Activated naive CD4-positive, alpha-beta T cell treated with Interleukin-2 at 50 U/mL for 16 hours (primary cell): ENCODE results near the gene PSEN1.
A peak's percentile ranks its signal among the peaks of the same experiment; 100 is the strongest.

Experiments
- DNase-seq: peaks from one replicate; pipeline ENCODE4 v3.0.0-alpha.2; 2020

PSEN1 gene

DNA sequence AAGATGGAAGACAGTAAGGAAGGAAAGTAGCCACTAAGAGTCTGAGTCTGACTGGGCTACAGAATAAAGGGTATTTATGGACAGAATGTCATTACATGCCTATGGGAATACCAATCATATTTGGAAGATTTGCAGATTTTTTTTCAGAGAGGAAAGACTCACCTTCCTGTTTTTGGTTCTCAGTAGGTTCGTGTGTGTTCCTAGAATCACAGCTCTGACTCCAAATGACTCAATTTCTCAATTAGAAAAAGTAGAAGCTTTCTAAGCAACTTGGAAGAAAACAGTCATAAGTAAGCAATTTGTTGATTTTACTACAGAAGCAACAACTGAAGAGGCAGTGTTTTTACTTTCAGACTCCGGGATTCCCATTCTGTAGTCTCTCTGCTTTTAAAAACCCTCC is 85.6 kb downstream of the PSEN1 start:
- DNase-seq = no peak

DNA sequence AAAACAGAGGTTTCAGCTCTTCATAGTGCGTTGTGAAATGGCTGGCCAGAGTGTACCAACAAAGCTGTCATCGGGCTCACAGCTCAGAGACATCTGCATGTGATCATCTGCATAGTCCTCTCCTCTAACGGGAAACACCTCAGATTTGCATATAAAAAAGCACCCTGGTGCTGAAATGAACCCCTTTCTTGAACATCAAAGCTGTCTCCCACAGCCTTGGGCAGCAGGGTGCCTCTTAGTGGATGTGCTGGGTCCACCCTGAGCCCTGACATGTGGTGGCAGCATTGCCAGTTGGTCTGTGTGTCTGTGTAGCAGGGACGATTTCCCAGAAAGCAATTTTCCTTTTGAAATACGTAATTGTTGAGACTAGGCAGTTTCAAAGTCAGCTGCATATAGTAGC is 86.7 kb downstream of the PSEN1 start:
- DNase-seq = peak; percentile 21

DNA sequence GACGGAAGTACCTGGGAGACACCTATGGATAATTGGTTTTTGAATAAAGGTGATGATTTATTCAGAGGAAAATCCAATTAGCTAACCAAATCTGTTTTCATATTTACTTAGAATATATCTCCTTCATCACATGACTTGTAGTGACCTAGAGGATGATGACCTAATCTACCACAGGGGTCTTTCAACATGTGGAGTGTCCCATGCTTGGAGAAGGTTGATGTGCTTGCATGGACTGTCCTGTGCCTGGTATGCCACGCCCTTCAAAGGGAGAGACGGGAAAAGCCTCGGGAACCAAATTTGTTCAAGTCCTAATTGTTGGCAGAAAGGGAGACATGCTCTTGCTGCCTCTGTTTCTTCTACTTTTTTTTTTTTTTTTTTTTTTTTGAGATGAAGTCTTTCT is 89.2 kb downstream of the PSEN1 start:
- no peak for DNase-seq

DNA sequence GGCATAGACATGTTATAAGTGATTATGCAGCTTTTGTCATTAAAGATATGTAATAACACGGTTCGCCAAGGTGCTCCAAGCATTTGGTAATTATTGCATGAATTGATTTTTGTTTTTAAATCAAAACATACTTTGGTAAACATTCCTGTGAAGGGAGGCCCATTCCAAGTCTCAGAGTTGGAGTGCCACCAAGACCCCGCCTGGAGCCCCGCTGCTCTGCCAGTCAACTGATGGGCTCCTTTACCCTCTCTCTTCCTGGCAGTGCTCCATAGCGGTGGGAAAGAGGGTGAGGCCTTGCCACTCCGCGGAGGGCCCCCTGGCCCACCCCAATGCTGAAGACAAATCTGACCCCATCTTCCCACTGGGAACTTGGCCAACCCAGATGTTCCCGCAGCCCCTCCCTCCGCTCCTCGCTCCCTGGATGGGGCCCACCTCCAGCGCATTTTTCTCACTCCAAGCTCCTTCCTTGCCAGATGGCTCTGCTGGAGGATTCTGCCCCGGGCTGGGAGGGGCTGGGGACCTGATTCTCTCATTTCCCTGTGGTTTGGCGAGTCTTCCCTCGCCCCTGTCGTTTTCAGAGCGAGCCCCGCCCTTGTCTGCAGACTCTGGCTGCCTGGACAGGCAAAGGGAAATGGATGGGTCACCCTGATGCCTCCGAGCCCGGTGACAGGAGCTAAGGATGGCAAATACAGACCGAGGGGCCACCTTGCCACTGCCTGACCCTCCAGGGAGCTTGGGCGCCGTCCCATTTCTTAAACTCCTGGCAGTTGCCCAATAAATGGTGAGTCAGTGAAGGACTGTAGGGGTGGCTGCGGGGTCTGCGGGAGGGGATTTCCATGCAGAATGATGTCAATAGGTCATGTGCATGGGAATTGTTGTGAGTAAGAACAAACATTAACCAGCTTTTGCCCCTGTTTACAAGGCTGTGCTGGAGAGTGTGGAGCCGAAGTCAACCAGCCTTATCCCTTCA is 91.8 kb downstream of the PSEN1 start:
- DNase-seq = no peak

DNA sequence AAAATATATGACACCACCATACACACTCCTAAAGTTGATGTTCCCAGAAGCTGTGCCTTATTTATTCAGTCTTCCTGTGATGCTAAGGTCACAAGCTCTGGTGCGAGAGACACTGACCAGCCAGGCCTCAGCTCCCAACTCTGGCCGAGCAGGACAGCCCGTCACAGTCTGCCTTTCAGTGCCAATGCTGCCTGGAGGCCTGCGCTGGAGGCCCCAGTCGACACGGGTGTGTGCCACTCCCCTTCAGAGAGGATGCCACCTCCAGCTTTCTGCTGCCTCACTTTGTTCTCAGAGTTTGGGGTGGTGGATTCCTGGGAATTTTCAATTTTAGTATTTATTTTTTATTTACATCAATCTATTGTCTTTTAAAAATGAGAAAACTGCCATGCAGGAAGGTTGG is 93.7 kb downstream of the PSEN1 start:
- no peak for DNase-seq

DNA sequence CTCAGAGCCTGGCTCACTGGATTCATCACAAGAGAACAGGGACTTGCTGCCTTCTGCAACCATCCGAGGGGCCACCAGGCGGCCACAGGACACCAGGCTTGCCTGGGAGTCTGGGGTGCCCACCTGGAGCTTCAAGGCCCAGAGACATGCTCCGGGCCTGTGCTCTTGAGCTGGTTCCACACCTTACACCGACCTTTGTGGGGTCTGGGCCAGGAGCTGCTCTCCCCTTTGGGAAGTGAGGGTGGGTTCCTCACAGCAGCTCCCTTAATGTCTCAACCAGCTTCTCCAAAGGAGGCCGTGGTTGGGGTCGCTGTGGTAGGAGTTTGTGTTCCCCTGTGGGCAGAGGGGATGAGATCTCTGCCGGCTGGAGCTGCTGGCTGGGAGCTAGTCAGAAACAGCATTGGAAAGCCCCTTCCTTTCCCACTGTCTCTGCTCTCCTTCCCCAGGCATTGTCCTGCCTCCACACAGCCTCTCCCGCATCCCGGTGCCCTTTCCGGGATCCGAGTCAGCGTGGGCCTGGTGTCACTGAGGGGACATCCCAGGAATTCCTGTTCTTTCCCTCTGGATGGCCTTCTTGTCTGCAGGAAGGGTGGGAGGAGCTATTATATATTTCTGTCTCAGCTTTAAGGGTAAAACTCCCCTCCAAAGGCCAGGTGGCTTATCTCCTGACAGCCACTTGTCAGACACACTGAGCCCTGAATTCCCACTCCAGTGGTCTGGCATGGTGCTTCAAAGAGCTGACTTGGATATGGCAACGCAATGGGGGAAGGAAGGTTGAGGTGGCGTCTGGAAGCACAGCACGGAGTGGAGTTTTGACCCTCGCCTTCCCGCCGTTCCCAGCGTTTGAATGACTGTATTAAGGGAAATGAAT is 95.9 kb downstream of the PSEN1 start:
- no peak for DNase-seq

DNA sequence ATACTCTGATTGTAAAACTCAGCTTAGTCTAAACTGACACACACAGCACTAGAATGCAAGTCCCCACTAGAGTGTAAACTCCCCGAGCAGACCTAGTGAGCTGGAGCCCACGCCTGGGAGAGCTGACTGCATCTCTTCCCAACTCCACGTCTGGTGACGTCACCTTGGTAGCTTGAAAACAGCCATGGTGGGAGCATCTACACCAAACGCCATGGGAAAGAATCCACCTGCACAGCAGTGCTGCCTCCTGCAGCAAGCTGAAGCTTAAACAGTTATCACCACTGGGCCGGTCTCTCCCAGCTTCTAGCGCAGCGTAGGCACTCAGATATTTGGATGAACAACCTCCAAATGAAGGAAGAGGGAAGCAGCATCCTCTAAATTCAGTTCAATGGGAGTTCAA is 96.7 kb downstream of the PSEN1 start:
- no peak for DNase-seq

DNA sequence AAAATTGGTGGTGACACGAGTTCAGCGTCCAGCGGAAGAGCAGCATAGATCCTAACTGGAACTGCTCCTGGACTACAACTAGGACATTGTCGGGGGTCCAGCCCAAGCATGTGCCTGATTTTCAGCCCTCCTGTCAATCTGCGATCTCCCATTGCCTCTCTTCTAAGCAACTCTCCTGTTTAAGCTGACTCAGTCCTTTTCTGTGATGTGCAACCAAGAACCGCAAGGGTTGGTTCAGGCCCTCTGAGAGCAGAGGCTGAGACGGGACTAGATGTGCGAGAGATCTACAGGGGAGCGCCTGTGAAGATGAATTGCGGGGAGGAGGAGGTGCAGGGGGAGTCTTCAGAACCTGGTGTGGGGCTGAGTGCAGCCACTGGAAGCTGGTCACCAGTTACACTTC is 97.3 kb downstream of the PSEN1 start:
- DNase-seq = no peak

DNA sequence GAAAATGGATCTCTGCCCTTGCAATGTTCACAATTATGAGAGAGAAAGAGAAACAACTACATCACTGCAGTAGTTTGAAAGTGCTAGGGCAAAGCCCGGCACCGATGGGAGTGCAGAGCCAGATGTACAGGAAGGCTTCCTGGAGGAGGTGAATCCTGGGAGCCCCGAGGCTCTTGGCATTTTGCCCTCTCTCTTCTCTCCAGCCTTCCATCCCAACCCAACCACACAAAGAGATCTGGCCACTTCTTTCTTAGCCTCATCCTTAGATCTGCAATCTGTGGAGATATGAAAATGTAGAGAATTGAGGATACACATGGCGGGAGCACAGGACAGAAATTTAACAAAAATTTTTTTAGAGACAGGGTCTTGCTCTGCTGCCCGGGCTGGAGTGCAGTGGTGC is 97.7 kb downstream of the PSEN1 start:
- DNase-seq = no peak

DNA sequence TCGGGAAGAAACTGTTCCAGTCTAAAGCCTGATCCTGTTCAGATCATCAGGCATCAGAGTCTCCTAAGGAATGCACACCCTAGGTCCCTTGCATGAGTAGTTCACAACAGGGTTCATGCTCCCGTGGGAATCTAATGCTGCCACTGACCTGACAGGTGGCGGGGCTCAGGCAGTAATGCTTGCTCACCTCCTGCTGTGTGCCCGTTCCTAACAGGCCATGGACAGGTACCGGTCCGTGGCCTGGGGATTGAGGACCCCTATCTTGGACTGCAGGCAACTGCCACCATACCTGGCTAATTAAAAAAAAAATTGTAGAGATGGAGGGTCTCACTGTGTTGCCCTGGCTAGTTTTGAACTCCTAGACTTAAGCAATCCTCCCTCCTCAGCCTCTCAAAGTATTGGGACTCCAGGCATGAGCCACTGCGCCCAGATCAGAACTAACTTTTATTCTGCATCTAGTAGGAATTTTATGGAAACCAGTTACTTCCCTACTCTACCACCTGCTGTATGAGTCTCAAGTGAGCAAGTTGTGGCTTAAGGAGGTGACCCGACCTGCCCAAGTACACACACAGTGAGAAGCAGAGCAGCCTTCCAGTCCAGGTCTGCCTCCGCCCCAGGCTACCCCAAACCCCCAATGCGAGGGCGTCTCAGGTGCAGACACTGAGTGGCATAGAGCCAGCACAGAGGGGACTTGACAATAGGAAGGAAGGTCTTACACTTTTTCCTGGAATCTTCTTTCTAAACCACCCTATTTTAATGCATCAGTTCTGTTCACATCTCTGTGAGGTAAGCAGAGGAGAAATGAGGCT is 98.5 kb downstream of the PSEN1 start:
- DNase-seq = no peak

DNA sequence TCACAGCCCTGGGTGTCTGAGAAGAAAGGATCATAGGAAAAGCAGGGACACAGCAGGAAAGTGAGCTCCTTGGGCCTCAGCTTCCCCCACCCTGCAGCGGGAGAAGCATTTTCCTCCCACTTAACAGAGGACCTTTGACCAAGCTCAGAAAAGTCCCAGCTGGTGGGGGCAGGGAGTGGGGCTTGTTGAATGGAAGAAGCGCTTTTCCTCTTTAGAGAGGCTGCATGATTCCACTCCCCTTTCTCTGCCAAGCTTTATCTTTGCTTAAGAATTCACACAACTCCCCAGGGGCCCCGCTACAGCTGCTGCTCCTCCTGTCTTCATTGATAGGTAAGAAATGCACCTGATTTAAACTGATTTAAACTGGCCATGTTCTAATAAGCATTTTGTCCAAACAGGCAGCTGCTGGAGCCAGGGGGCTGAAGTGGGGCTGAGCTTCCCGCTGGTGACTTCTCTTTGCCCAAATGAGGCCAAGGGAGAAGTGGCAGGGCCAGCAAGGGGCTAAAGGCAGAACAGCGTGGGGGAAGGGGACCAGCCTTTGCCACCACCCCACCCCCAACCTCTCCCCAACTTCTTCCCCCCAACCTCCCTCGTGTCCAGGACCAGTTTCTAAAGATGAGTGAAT is 99.3 kb downstream of the PSEN1 start:
- DNase-seq = no peak

DNA sequence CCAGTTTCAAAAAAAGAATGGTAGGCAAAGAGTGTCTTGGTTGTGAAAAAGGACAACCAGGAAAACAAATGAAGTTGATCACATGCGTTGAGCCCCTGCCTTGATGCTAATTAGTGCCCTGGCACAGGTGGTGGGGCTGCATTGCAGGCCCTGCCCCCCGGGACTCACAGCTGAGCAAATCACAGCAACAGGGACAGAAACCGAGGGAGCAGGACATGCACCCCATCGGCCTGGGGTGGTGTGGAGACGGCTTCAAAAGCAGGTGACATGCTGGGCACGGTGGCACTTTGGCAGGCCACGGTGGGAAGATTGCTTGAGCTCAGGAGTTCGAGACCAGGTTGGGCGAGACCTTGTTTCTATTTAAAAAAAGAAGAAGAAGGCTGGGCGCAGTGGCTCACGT is 99.8 kb downstream of the PSEN1 start:
- no peak for DNase-seq

DNA sequence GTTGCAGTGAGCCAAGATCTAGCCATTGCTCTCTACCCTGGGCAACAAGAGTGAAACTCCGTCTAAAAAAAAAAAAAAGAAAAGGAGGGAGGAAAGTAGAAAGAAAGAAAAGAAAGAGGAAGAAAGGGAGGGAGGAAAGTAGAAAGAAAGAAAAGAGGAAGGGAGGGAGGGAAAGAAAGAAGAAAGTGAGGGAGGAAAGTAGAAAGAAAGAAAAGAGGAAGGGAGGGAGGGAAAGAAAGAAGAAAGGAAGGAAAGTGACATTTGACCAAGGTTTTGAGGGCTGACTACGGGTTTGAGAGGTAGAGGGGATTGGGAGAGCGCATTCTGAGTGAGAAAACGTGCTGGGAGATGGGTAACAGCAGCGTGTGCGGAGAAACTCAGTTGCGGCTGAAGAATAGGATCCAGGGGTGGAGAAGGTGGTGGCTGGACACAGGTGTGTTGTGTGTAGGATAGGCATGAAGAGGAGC is 100.5 kb downstream of the PSEN1 start:
- no peak for DNase-seq

DNA sequence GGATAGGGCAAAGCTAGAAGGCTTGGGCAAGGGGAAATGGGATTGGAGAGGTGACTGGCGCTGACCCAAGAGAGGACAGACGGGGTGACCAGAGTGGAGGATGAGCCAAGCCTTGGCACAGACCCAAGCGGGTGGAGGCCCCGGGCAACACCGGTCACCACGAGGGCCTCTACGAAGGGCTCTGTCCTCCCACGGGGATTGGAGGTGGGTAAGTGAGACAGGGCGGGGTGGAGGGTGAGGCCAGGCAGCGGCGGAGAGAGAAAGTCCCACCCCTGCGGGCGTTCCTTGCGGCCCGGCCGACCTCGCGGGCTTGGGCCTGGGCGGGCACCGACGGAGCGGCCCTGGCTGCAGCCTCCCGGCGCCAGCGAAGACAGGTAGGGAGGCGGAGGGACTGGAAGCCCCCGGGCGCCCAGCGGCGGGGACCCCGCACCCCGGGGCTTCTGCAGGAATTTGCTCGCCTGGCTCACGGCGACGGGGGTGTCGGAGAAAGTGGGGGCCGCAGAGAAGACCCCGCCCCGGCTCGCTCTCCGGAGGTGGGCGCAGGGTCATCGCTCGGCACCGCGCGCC is 101.0 kb downstream of the PSEN1 start, which contains the start of gene PAPLN:
PAPLN (plus strand) TSS at position 288 of the 567 bp plus-strand sequence. CDS start 2,273 bp downstream, outside the sequence.
- no peak for DNase-seq

DNA sequence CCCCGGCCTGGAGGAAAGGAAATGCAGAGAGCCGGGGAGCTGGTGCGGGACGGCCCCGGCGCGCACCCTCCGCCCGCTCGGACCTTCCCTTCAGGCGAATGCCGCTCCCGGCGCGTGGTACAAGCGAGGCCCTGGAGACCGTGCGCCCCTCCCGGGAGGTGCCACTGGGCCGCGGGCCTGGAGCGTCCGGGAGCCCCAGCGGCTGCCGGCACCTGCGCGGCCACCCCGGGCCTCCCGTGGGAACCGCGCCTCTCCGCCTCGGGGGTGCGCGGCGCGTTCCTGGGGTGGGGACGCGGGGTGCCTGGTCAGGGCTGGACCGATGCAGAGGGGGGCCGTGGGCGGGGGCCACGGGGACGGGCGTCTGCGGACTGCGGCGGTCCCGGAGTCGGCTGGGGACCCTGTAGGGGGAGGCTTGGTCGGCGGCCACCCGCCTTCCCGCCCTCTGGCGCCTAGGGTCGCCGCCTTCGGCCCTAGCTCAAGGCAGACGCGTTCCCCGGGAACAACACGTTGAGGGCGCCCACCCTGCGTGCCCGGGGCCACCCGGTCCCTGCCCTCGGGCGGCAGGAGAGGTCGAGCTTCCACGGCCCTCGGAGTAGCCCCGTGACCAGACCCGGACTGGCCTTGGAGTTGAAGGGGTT is 101.6 kb downstream of the PSEN1 start:
- DNase-seq = no peak

DNA sequence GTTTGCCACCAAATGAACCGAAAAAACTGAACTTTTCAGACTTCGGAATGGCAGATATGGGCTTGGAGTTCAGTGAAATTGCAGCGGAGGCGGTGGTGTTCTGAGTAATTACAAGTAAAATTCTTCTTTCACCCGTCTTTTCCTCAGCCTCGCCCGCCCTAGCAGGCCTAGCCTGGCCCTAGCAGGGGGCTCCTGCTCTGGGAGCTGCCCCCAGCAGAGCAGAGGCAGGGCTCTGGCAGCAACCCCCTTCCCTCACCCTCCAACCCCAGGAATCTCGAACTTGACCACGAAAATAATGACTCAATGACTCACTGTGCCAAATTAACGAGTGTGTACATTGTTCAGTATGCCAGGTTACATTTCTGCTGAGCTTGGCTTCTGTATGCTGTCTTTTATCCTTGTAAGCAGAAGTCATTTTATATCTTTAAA is 102.1 kb downstream of the PSEN1 start:
- DNase-seq = no peak

DNA sequence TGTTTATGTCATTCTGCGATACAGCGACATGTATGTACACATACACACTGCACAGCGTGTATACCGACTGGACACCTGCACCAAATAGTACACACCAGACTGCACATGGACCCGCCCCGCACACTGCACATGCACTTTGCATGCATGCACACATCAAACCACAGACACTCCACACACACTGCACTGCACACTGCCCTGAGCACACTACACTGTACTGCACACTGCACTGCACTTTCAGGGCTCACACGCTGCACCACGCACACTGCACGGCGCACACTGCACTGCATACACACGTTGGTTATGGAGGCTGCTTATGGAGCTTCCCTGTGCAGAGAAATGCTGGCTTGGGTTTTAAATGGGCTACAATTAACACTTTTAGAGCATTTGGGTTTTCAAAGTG is 102.6 kb downstream of the PSEN1 start:
- DNase-seq = no peak

DNA sequence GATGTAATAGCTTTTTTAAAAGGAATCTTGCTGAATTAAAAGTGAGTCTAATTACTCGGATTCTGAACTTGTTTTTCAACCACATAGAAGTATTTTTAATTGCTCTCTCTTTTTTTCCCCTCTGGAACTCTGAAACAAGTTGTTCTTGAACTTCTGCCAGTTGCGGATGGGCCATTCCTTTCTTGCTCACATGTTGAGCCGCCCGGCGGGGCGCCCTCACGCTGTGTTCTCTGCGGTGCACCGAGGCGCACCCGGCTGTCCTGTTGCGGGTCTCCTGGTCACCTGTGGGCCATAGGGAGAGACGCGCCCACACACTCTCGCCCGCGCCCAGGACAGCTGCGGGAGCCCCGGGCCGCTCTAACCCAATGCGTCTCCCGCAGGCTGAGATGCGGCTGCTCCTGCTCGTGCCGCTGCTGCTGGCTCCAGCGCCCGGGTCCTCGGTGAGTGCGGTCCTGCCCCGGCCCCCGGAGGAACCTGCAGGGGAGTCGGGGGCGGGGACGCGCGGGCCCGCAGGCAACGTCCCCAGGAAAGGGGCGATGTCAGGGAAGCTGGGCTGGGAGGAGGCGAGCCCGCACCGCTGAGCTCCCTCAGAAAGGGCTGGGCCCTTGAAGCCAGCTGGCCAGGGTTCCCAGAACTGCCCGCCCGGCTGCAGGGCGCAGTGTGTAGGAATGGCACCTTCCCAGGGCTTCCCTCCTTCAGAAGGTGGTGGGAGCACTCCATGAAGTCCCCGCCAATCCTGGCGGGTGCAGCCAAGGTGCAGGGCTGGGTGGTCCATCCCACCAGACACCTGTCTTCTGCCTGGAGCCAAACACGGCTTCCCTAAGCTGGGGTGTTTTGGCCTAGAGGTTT is 103.3 kb downstream of the PSEN1 start:
- DNase-seq = no peak

DNA sequence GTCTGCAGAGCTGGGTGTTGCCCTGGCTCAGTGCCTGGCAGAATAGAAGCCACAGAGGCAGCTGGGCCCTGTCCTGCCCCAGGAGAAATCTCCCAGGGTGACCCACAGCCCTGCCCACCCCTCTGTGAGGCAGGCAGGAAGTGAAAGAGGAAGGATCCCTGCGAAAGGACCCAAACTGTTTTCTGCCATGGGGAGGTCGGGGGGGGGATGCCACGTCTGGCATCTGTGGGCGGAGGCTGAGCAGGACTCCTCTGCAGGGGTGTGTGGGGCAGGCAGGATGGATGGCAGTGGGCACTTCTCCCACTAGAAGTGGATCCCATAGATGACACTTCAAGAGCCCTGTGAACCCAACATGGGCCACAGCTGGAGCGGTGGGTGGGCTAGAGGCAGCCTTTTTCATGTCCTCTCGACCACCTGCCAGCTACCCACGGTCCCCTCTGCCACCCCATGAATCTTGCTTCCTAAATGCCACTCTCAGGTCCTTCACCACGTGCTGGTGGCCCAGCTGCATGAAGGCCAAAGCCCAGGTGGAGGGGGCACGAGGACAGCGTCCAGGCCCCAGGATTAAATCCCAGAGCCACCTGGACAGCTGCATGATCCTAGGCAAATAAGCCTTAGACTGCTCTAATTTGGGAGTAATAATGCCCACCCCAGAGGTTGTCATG is 104.6 kb downstream of the PSEN1 start:
- no peak for DNase-seq
